HepG2 (cell line): Measurements from ENCODE around the gene SLC25A1. TPM values are rescaled to one million over a fixed set of nuclear protein-coding genes. Genes with fewer than 3 reads are reported as not detected.

Experiments used
- ATAC-seq: fragments of 200-7000 bp; cut with Tn5 transposase; 3 replicates; pipeline ENCODE4 v1.9.1; 2020; ENCODE audit warnings: mild to moderate bottlenecking, moderate library complexity
- BruUV-seq: library from RNA; stranded (reverse); fragments of 400-500 nt; replicated peaks from 2 replicates; lab custom pipeline; 2021; lab: Mats Ljungman, UMichigan
- CTCF ChIA-PET: fragments of 300-600 bp; formaldehyde crosslinking; extraction: SDS; loops from one replicate; lab custom pipeline; 2021; ENCODE audit warnings: low total read pairs, inconsistent platforms, low intra/inter-chr PET ratio; lab: Yijun Ruan, JAX
- POLR2A ChIA-PET: fragments of 350-600 bp; sonication (Branson Sonifier 250); formaldehyde crosslinking; loops from one replicate; lab custom pipeline; 2020; ENCODE audit warnings: antibody characterized with exemption, inconsistent platforms; lab: Yijun Ruan, JAX
- DNase-seq: peaks from one replicate; pipeline ENCODE4 v3.0.0-alpha.2; 2015; ENCODE audit warnings: low spot score
- FAIRE-seq: peaks from 3 replicates; lab custom pipeline; 2011; peaks lifted over from hg19 to GRCh38; lab: Jason Lieb, UNC
- H2AFZ ChIP-seq: one replicate; pipeline ENCODE4 v1.6.1; 2011; ENCODE audit warnings: low read length, inconsistent platforms
- H3K27ac ChIP-seq: fragments of 300-600 bp; 3 replicates; pipeline ENCODE4 v1.8.0; 2011; ENCODE audit warnings: mixed run types, mild to moderate bottlenecking, mixed read lengths, low read length, inconsistent platforms; ENCODE audit not compliant: insufficient read depth; ENCODE audit errors: extremely low read length
- H3K27me3 ChIP-seq, 2 experiments: fragments of 200-600 bp in 1 of 2; 2 replicates in 1 of 2; 3 replicates in 1 of 2; pipeline versions ENCODE4 v1.6.0 to v1.8.0; 2011; ENCODE audit warnings: low read length in 2 of 2, mild to moderate bottlenecking in 2 of 2, moderate library complexity in 2 of 2, inconsistent platforms in 1 of 2; ENCODE audit not compliant: insufficient read depth in 2 of 2, control insufficient read depth in 1 of 2
- H3K36me3 ChIP-seq, 2 experiments: fragments of 200-600 bp in 1 of 2; replicated peaks in 1 of 2; 2 replicates in 1 of 2; 3 replicates in 1 of 2; pipeline versions ENCODE4 v1.5.1 to v1.8.0; 2011; ENCODE audit warnings: low read length in 2 of 2, inconsistent platforms in 1 of 2; ENCODE audit not compliant: insufficient read depth in 2 of 2, control insufficient read depth in 1 of 2
- H3K4me1 ChIP-seq: 2 replicates; pipeline ENCODE4 v1.5.1; 2012; ENCODE audit warnings: low read length, inconsistent platforms; ENCODE audit not compliant: insufficient read depth
- H3K4me2 ChIP-seq: 2 replicates; pipeline ENCODE4 v1.6.0; 2011; ENCODE audit warnings: low read depth, low read length, inconsistent platforms
- H3K4me3 ChIP-seq, 3 experiments: fragments of 200-600 bp in 1 of 3; sonication (generic), shearing (Covaris generic) in 1 of 3; replicated peaks in 1 of 3; 2 replicates each; pipeline ENCODE4 v1.5.1; 2011 to 2016; ENCODE audit warnings: low read length in 3 of 3, inconsistent platforms in 2 of 3, low read depth in 2 of 3, mild to moderate bottlenecking in 2 of 3, control low read depth in 1 of 3, mixed read lengths in 1 of 3; ENCODE audit not compliant: insufficient read depth in 1 of 3
- H3K79me2 ChIP-seq: one replicate; pipeline ENCODE4 v1.6.1; 2011; ENCODE audit warnings: low read length, inconsistent platforms; ENCODE audit not compliant: insufficient read depth
- H3K9ac ChIP-seq: 2 replicates; pipeline ENCODE4 v1.6.0; 2011; ENCODE audit warnings: mild to moderate bottlenecking, low read depth, low read length, inconsistent platforms; ENCODE audit not compliant: insufficient read depth
- H3K9me3 ChIP-seq: 2 replicates; pipeline ENCODE4 v1.5.1; 2012; ENCODE audit warnings: mild to moderate bottlenecking, low read length
- H4K20me1 ChIP-seq: 2 replicates; pipeline ENCODE4 v1.6.0; 2011; ENCODE audit warnings: inconsistent platforms, mild to moderate bottlenecking, low read length, moderate library complexity; ENCODE audit not compliant: insufficient read depth
- ARHGAP35 ChIP-seq: sonication (generic); formaldehyde crosslinking; IDR thresholded peaks from 2 replicates; pipeline ENCODE4 v1.9.0; 2022; ENCODE audit warnings: mild to moderate bottlenecking, inconsistent platforms, moderate library complexity, missing genetic modification reagents, borderline replicate concordance
- EEA1 ChIP-seq: sonication (generic); formaldehyde crosslinking; IDR thresholded peaks from 2 replicates; pipeline ENCODE4 v1.5.1; 2020; ENCODE audit warnings: mild to moderate bottlenecking, missing genetic modification reagents, borderline replicate concordance
- ELF4 ChIP-seq: sonication (generic); formaldehyde crosslinking; IDR thresholded peaks from 2 replicates; pipeline ENCODE4 v1.5.0; 2020; ENCODE audit warnings: missing genetic modification reagents, mild to moderate bottlenecking, moderate library complexity, borderline replicate concordance
- ERF ChIP-seq: IDR thresholded peaks from 2 replicates; pipeline ENCODE4 v1.6.1; 2018; ENCODE audit warnings: missing biosample characterization, missing genetic modification reagents
- MAFF ChIP-seq: IDR thresholded peaks from 2 replicates; pipeline ENCODE4 v1.6.1; 2011; ENCODE audit warnings: low read depth, low read length, improper control_type of control experiment
- MAFK ChIP-seq, 2 experiments: IDR thresholded peaks in 1 of 2; conservative IDR thresholded peaks in 1 of 2; 2 replicates each; pipeline ENCODE4 v1.6.1; 2011; ENCODE audit warnings: improper control_type of control experiment in 2 of 2, low read length in 2 of 2
- MED1 ChIP-seq: sonication (generic); formaldehyde crosslinking; IDR thresholded peaks from 2 replicates; pipeline ENCODE4 v1.4.0; 2020; ENCODE audit warnings: missing genetic modification reagents
- MYC ChIP-seq: sonication (generic); formaldehyde crosslinking; IDR thresholded peaks from 2 replicates; pipeline ENCODE4 v1.9.0; 2021; ENCODE audit warnings: missing genetic modification reagents, borderline replicate concordance
- NFYC ChIP-seq: IDR thresholded peaks from 2 replicates; pipeline ENCODE4 v1.6.1; 2016; ENCODE audit warnings: missing genetic modification reagents, missing compliant biosample characterization
- NONO ChIP-seq, 2 experiments: fragments of 450-650 bp in 1 of 2; sonication (generic) in 1 of 2; formaldehyde crosslinking in 1 of 2; IDR thresholded peaks in 1 of 2; conservative IDR thresholded peaks in 1 of 2; 2 replicates each; pipeline versions ENCODE4 v1.6.1 to v1.8.0; 2017 to 2022; ENCODE audit warnings: mild to moderate bottlenecking in 1 of 2, missing genetic modification reagents in 1 of 2, moderate library complexity in 1 of 2
- YEATS4 ChIP-seq: sonication (generic); formaldehyde crosslinking; IDR thresholded peaks from 2 replicates; pipeline ENCODE4 v1.4.0; 2020; ENCODE audit warnings: missing genetic modification reagents, borderline replicate concordance
- ZNF557 ChIP-seq: sonication (generic); formaldehyde crosslinking; IDR thresholded peaks from 2 replicates; pipeline ENCODE4 v1.4.0; 2020; ENCODE audit warnings: missing genetic modification reagents
- ZNF652 ChIP-seq: IDR thresholded peaks from 2 replicates; pipeline ENCODE4 v1.6.1; 2016; ENCODE audit warnings: low read depth, borderline replicate concordance
- ZNF746 ChIP-seq: sonication (generic); formaldehyde crosslinking; IDR thresholded peaks from 2 replicates; pipeline ENCODE4 v1.8.0; 2022; ENCODE audit warnings: mild to moderate bottlenecking, missing genetic modification reagents
- WGBS: methylation state at CpG from one replicate; pipeline ENCODE4 v1.1.6; 2017; ENCODE audit warnings: low lambda C conversion rate; 5-methylcytosine and 5-hydroxymethylcytosine counted together
- in situ Hi-C: cut with HindIII; loops from 2 replicates; pipeline ENCODE4 v1.10.0; 2017; ENCODE audit warnings: low pct_unique_long_range_greater_than_20kb; ENCODE audit not compliant: extremely low pct_ligation_motif_present
- intact Hi-C: fragments of 100-400 bp; cut with micrococcal nuclease; formaldehyde crosslinking; loops from one replicate; pipeline ENCODE4 v1.10.0; 2022; ENCODE audit not compliant: unreplicated experiment
- polyA plus RNA-seq, 8 experiments: library from polyadenylated mRNA; depleted of rRNA in 3 of 8; stranded (reverse) in 7 of 8; unstranded in 1 of 8; fragments of >200 nt; fragmentation: Illumina TruSeq in 4 of 8; extraction: Trizol in 4 of 8; gene quantifications; 2 replicates each; pipeline versions ENCODE4 v1.2.1 to v1.2.3, GENCODE V29; 2011 to 2016; ENCODE audit warnings: low read depth in 4 of 8, missing spikeins in 1 of 8, mixed read lengths in 1 of 8; ENCODE audit not compliant: insufficient read depth in 1 of 8
- total RNA-seq, 5 experiments: library from RNA; depleted of rRNA; stranded (reverse); fragments of >200 nt; fragmentation: Illumina TruSeq; extraction: Trizol; gene quantifications; 2 replicates each; pipeline ENCODE4 v1.2.3, GENCODE V29; 2016; ENCODE audit warnings: low read depth in 1 of 5
- TF ChIP-seq, protein P1 (sequence below): sonication (generic); formaldehyde crosslinking; IDR thresholded peaks from 2 replicates; pipeline ENCODE4 v1.5.0; 2020; ENCODE audit warnings: missing genetic modification reagents
- TF ChIP-seq, protein P2 (sequence below): sonication (generic); formaldehyde crosslinking; IDR thresholded peaks from 2 replicates; pipeline ENCODE4 v1.8.0; 2022; ENCODE audit warnings: mild to moderate bottlenecking, missing genetic modification reagents
- TF ChIP-seq, protein P3 (sequence below): IDR thresholded peaks from 2 replicates; pipeline ENCODE4 v1.6.1; 2016; ENCODE audit warnings: low read depth, control low read depth
- TF ChIP-seq, protein P4 (sequence below): sonication (generic); formaldehyde crosslinking; IDR thresholded peaks from 2 replicates; pipeline ENCODE4 v1.5.0; 2020; ENCODE audit warnings: missing genetic modification reagents, mild to moderate bottlenecking, borderline replicate concordance

SLC25A1 gene
- total and polyA plus RNA-seq, 2 of the 13 experiments (the other 11 are each of a cell fraction or from before 2014, with no cell fraction given): 49.4 to 161 TPM

DNA sequence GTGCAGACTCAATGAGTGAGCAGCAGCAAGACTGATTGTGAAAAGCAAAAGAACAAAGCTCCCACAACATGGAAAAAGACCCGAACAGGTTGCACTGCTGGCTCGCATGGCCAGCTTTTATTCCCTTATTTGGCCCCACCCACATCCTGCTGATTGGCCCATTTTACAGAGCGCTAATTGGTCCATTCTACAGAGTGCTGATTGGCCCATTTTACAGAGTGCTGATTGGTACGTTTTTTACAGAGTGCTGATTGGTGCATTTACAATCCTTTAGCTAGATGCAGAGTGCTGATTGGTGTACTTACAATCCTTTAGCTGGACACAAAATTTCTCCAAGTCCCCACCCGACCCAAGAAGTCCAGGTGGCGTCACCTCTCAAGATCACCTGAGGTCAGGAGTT, 15.3 kb upstream of the SLC25A1 start:
- in situ Hi-C loops (no loop called here), intact Hi-C loops (no loop called here)
- Histone ChIP-seq H3K4me2 (no peak overlapping the region), H3K27me3 (no peaks in the 10 kb centered on the region), H3K4me1 (no peaks in the 10 kb centered on the region), H3K27ac (no peak overlapping the region), H3K4me3 (no peak overlapping the region), H2AFZ (no peak overlapping the region), H3K36me3 (peaks cover 0 to 2% of the 10 kb centered on the region in 2 experiments; a peak in 3 of 5 replicates), H3K9me3 (no peaks in the 10 kb centered on the region), H3K79me2 (no peaks in the 10 kb centered on the region), H3K9ac (no peak overlapping the region), H4K20me1 (no peaks in the 10 kb centered on the region)
- no TSS peak for BruUV-seq
- ATAC-seq (no peak), DNase-seq (no peak), FAIRE-seq (no peak)
- ChIA-PET CTCF (no interaction called here), POLR2A (interaction anchor here (1.6 kb wide), 1 partner anchor 15 kb away, joined by 4 read pairs; the partner anchor contains the start of gene SLC25A1)
- WGBS: 99% methylated on average over 6 of the region's 6 CpGs
- TF ChIP-seq EEA1 (no peak), NONO (IDR thresholded peaks at IDR 0.05) (no peak), NONO (CRISPR knock-in tag; conservative IDR thresholded peaks at IDR 0.05) (no peak), MED1 (no peak), ARHGAP35 (CRISPR knock-in tag) (no peak), NFYC (CRISPR knock-in tag) (0 out of 2 replicates have a peak, but pooled peaks have one; percentile 10), MYC (CRISPR knock-in tag) (no peak), ZNF746 (CRISPR knock-in tag) (no peak), ZNF652 (no peak), YEATS4 (CRISPR knock-in tag) (no peak), MAFK (conservative IDR thresholded peaks at IDR 0.05 in 1 of 2, IDR thresholded peaks at IDR 0.05 in 1 of 2; ENCODE audit: low read length in 2 of 2) (peak in 1 of 2 experiments; percentile 35; a peak in 1 of 4 replicates), MAFF (peak; percentile 27; the same call in 1 of the 2 replicates), ELF4 (no peak), ZNF557 (CRISPR knock-in tag) (no peak), ERF (no peak)
- TF ChIP-seq, protein P1, sequence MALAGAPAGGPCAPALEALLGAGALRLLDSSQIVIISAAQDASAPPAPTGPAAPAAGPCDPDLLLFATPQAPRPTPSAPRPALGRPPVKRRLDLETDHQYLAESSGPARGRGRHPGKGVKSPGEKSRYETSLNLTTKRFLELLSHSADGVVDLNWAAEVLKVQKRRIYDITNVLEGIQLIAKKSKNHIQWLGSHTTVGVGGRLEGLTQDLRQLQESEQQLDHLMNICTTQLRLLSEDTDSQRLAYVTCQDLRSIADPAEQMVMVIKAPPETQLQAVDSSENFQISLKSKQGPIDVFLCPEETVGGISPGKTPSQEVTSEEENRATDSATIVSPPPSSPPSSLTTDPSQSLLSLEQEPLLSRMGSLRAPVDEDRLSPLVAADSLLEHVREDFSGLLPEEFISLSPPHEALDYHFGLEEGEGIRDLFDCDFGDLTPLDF (CRISPR knock-in tag): no peak
- TF ChIP-seq, protein P2, sequence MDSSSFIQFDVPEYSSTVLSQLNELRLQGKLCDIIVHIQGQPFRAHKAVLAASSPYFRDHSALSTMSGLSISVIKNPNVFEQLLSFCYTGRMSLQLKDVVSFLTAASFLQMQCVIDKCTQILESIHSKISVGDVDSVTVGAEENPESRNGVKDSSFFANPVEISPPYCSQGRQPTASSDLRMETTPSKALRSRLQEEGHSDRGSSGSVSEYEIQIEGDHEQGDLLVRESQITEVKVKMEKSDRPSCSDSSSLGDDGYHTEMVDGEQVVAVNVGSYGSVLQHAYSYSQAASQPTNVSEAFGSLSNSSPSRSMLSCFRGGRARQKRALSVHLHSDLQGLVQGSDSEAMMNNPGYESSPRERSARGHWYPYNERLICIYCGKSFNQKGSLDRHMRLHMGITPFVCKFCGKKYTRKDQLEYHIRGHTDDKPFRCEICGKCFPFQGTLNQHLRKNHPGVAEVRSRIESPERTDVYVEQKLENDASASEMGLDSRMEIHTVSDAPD (CRISPR knock-in tag): no peak
- TF ChIP-seq, protein P3, sequence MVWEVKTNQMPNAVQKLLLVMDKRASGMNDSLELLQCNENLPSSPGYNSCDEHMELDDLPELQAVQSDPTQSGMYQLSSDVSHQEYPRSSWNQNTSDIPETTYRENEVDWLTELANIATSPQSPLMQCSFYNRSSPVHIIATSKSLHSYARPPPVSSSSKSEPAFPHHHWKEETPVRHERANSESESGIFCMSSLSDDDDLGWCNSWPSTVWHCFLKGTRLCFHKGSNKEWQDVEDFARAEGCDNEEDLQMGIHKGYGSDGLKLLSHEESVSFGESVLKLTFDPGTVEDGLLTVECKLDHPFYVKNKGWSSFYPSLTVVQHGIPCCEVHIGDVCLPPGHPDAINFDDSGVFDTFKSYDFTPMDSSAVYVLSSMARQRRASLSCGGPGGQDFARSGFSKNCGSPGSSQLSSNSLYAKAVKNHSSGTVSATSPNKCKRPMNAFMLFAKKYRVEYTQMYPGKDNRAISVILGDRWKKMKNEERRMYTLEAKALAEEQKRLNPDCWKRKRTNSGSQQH (CRISPR knock-in tag): no peak
- TF ChIP-seq, protein P4, sequence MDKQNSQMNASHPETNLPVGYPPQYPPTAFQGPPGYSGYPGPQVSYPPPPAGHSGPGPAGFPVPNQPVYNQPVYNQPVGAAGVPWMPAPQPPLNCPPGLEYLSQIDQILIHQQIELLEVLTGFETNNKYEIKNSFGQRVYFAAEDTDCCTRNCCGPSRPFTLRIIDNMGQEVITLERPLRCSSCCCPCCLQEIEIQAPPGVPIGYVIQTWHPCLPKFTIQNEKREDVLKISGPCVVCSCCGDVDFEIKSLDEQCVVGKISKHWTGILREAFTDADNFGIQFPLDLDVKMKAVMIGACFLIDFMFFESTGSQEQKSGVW (CRISPR knock-in tag): no peak
